ENCODE results near the gene ZXDC.

ZXDC gene

DNA sequence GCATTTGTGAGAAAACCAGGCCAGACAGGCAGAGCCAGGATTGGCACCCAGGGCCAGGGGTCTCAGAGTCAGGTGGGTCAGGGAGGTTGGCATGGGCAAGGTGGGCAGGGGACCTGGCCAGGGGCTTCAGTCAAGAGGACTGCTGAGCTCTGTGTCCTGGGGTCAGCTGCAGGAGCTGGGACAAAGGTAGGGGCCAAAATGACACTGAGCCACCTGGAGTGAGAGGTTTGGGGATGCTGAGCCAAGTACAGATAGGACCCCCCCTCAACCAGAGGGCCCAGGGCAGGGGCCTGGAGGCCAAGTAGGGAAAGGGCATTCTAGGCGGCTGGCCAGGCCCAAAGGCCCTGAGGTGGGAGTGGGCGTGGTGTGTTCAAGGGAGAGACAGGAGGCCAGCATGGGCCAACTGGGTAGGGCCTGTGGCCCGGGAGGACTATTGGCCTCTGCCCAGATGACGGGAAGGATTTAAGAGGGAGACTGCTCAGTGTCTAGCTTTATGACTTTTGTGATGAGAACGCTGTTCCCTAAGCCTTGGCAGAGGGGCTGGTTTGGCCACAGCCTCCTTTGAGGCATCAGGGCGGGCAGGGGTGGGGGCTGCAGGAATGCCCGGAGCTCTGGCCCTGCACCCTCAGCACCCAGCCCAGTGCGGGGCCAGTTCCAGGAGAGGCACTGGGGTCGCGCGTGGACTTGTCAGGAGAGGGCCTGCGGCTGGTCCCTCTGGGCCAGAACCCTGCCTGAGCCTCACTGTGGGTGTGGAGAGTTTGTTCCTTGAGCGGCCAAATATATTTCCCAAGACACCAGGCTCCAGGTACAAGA, 77.9 kb downstream of the ZXDC start:
- no peak for DNase-seq

DNA sequence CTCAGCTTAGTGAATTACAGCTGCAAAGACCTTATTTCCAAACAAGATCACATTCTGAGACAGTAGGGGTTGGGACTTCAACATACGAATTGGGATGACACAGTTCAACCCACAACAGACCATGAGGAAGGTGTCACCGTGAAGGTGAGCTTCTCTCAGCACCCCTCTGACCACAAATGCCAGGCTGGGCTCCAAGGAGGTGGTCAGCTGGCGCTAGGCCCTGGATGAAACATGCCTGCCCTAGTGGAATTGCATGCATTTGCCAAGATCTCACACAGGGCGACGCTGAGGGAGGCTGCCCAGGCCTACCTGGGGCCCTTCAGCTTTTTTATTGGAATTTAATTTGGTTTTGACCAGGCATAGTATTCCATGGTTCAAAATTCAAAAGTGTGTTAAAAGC, 79.2 kb downstream of the ZXDC start:
- no peak for DNase-seq

DNA sequence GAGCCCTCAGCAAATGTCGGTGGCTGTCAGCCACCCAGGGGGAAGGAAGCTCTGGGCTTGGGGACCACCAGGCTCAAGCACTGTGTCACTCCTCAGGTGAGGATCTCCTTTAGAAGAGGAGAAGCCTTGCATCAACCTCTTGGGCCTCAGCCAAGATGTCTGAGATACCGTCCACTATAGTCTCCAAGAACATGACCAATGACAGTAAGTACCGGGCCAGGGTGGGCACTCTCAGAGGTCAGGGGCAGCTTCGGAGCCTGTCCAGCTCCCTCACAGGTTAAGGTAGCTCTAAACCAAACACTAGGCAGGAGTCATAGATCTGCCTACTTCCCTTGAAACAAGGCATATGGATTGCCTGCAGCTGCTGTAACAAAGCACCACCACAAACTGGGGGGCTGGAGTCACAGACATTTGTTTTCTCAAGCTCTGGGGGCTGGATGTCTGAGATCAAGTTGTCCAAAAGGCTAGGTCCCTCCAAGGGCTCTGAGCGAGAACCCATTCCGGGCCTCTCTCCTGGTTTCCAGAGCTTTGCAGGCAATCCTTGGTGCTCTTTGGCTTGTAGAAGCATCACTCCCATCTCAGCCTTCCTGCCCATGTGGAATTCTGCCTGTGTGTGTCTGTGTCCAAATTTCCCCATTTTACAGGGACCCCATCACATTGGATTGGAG, 79.7 kb downstream of the ZXDC start:
- no peak for DNase-seq

DNA sequence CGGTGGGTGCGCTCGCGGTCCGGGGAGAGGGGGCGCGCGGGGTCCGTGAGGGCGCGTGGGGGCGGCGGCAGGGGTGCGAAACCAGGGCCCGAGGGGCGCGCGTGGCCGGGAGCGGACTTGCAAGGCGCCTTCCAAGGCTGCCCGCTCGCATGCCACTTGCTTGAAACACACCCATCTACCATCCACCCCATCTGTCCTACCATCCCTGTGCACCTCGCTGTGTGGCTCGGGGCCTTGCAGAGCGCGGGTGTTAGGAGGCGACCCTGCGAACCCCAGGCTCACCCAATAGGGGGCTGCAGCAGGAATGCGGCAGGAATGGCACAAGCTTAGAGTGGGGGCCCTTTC, 80.7 kb downstream of the ZXDC start:
- DNase-seq, result peak in 1 of 56 donors; percentile 12

DNA sequence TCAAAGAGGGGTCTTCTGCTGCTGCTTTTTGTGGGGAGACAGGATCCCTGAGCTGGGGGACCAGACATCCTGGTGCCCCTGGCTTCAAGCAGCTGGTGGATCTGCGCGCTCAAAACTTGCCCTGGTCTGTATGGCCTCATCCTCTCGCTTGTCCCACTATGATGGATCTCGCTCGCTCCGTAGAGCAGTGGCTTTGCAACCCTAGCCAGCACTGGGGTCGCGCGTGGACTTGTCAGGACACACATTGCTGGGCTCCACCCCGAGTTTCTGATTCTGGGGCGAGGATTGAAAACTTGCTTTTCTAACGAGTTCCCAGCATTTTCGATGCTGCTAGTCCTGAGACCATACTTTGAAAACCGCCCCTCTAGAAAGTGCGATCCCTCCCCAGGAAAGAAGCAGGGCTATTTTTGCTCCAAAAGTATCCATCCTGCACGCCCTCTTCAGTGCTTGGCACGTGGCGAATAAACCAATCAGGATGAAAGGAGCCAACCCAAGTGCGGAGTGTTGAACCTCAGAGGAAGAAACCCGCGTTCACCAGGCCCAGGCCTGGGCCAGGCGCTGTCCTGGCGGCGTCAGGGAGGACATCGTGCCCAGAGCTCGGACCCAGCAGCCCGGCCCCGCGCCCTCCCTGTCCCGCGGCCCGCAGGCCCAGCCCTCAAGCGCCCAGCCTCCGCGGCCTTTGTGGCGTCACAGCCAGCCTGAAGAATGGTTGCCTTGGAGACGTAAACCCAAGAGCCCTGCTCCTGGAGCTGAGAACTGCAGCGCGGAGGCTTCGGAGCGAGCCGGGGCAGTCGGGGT, 81.3 kb downstream of the ZXDC start, which contains the start of gene CFAP100:
Gene CFAP100 (plus strand): TSS at position 731 of the 798 bp plus-strand sequence. CDS start 1,092 bp downstream, outside the sequence.
- peak in 44 of 56 donors; percentile 7 to 77 (median 40) for DNase-seq

DNA sequence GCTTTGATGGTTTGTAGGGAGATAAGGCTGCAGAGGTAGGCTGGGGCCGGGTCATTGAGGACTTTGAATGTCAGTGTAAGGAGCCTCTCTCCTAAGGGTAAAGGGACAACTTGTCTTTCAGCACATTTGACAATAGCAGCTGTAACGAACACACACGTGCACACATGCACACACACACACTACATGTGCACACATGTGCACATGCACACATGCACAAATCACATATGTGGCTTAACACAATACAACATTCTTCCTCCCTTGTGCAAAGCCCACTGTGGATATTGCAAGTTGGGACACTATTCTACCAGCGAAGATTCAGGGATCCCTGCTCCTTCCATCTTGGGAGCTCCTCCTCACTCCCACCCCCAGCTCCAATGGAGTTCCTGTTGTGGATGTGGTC, 82.1 kb downstream of the ZXDC start:
- no peak for DNase-seq

DNA sequence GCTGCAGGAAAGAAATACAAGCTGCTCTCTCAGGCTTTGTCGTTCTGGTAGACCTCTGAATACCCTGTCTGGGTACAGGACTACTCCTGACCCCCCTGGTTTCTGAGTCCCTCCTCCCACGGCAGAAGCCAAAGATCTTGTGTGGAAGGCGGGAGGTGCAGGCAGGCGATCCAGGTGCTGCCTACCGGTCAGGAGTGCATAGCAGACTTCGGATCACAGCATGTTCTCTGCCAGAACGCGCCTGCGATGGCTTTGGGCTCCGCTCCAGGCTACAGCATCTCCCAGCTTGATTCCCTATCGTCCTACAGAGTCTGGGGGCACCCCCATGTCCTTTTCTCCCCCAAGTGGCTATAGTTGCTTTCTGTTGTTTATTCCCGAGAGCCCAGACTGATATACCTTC, 83.4 kb downstream of the ZXDC start:
- DNase-seq, result no peak

DNA sequence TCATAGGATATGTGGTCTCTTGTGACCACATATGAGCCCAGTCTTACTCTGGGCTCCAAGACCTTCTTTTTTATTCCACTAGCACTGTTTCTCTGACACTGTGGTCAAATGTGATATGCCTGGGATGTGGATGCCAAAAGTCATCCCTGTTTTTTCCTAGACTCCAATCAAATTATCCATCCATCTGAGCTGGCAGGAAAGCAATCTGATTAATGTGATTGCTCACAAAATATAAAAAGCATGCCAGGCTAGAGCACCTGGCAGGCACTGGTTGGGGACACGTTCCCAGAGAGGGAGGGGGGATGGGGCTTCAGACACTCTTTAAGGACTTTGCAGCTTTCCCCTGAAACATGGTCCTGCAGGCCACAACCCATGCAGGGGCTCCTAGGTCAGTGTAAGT, 84.1 kb downstream of the ZXDC start:
- no peak for DNase-seq

DNA sequence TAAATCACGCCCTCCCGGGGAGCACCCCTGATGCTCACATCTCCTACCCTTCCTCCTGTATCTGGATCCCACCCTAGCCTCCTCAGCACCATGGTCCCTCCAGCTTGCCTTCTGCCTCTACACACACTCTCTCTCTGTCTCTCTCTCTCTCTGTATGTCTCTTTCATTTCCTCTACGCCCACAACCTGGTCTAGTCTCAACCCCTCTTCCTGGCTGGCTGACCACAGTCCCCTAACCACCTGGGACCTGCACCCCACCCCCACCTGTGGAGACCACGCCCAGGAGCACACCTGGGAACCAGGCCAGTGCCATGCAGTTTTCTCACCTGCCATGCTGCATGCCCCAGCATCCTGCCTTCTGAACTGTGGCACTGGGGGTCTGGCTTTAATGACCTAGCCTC, 84.9 kb downstream of the ZXDC start:
- DNase-seq, result no peak

DNA sequence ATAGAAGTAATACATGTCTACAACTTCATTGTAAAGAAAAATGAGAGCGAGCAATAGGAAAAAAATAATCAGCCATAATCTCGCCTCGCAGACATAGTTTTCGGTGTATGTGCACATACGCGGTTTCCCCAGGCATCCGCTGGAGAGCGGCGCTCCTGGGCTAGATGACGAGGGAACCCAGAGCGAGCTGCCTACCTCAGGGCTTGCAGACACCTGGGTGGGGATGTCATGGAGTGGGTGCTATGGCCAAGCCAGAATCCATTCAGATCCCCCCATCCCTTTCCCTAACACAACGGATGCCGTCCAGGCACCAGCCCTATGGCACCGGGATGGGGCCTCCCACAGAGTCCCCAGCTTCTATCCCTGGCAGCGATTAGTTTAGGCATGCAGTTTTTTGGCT, 85.5 kb downstream of the ZXDC start:
- no peak for DNase-seq

DNA sequence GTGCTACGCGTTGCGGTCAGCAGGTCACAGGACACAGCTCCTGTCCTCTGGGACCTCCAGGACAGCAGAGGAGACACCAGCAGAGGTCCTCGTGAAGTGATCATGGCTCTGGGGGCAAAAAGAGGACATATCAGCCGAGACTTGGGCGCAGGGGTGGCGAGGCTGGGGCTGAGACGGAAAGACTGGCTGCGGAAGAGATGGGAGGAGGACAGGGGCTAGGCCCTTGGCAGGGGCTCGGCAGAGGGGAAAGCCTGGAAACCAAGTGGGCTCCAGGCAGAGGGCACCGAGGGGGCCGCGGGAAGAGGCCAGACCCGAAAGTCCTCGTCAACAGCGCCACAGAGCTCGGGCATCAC, 85.9 kb downstream of the ZXDC start:
- peak in 2 of 56 donors; percentile 43 to 47 for DNase-seq

DNA sequence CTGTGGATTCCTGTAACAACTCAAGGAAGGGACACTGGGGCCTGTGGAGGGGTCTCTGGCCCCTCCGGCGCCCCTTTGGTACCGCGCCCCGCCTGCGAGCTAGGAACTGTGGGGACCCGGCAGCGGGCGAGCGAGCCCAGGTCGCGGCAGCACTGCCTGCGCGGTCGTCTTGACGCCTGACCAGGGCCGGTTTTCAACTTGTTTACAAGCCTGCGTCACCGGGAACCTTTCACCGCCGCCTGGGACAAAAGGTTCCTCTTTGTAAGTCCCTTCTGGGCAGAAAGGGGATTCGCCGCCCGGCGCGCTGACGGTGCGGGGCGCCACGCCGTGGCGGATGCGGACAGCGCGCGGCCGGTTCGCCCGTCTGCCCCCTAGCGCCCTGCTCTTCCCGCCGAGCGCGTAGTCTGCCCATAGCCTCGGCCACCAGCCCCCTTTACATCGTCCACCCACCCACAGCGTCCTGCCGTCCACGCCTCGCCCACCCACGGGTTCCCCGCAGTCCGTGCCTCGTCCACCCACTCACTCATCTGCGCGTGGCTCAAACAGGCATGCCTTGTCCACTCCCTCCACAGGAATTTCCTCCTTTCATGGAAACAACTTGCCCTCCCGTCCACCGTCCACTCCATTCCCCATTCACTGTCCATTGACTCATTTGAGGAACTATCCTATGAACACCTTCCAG, 86.4 kb downstream of the ZXDC start:
- DNase-seq, result peak; percentile 24 to 93 (median 81)
